ENCODE results near the gene SCN5A.

DNA sequence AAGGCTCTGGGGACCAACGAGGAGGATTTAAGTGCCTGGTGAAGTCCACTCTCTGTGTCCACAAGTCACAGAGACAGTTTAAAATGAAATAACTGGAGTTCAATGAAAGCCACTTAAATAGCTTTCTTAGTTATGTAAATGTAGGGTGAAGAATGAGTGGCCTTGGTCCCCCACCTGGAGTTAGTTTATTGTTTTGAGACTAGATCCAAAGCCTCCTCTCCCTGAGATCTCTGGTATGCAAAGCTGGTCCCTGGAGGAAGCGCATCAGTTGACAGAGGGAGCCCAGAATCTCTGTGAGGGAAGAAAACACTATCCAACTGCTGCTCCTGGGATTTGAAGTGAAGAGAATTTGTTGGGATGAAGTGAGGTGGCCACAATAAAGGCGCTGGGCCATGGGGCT, 112.8 kb downstream of the SCN5A start:
- no peak for TF ChIP-seq SKI (IDR thresholded peaks at IDR 0.05; ENCODE audit: partially characterized antibody)
- TF ChIP-seq KLF11 (CRISPR knock-in tag; IDR thresholded peaks at IDR 0.05) = no peak
- no peak for TF ChIP-seq POLR2AphosphoS5 (IDR thresholded peaks at IDR 0.05; ENCODE audit: low read depth, low read length)
- TF ChIP-seq, protein P1, sequence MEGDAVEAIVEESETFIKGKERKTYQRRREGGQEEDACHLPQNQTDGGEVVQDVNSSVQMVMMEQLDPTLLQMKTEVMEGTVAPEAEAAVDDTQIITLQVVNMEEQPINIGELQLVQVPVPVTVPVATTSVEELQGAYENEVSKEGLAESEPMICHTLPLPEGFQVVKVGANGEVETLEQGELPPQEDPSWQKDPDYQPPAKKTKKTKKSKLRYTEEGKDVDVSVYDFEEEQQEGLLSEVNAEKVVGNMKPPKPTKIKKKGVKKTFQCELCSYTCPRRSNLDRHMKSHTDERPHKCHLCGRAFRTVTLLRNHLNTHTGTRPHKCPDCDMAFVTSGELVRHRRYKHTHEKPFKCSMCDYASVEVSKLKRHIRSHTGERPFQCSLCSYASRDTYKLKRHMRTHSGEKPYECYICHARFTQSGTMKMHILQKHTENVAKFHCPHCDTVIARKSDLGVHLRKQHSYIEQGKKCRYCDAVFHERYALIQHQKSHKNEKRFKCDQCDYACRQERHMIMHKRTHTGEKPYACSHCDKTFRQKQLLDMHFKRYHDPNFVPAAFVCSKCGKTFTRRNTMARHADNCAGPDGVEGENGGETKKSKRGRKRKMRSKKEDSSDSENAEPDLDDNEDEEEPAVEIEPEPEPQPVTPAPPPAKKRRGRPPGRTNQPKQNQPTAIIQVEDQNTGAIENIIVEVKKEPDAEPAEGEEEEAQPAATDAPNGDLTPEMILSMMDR (CRISPR knock-in tag; IDR thresholded peaks at IDR 0.05) = no peak
